Vagina (tissue), 2 donors: Measurements from ENCODE around the gene SETD5.

Source experiments
- CTCF ChIP-seq, 3 experiments: fragments of 450-650 bp in 2 of 3; fragments of 200-600 bp in 1 of 3; sonication (generic) in 1 of 3; IDR thresholded peaks; one replicate each; pipeline ENCODE4 v1.5.1; 2017 to 2019; ENCODE audit warnings: antibody characterized with exemption in 3 of 3, mild to moderate bottlenecking in 2 of 3, moderate library complexity in 2 of 3
- POLR2A ChIP-seq, 2 donors: fragments of 450-650 bp; IDR thresholded peaks; one replicate each; pipeline ENCODE4 v1.6.1; 2017; ENCODE audit warnings: antibody characterized with exemption in 2 of 2, mild to moderate bottlenecking in 2 of 2, moderate library complexity in 2 of 2

- no peak for TF ChIP-seq POLR2A (IDR thresholded peaks at IDR 0.05)
- TF ChIP-seq CTCF (IDR thresholded peaks at IDR 0.05) = peak in 2 of 3 experiments; percentile 46 to 68
Observed at GRCh38 chr3:9503283-9503682, 105.9 kb downstream of the SETD5 start.
